Activated B cell treated with CpG ODN at 0.5 μM for 24 hours (primary cell): ENCODE results near the gene CMTM2. TPM values are rescaled to one million over a fixed set of nuclear protein-coding genes. Genes with fewer than 3 reads are reported as not detected.

Experiments
- ATAC-seq: fragments of 200-7000 bp; cut with Tn5 transposase; one replicate; pipeline ENCODE4 v1.10.0; 2021; ENCODE audit warnings: low read depth, mild to moderate bottlenecking, moderate library complexity
- CTCF ChIA-PET: fragments of 350-600 bp; sonication (Branson Sonifier 250); formaldehyde crosslinking; loops from one replicate; lab custom pipeline; 2021; ENCODE audit warnings: antibody characterized with exemption; lab: Charles Lee
- POLR2A ChIA-PET: fragments of 350-600 bp; sonication (Branson Sonifier 250); formaldehyde crosslinking; loops from one replicate; lab custom pipeline; 2021; ENCODE audit warnings: antibody characterized with exemption; lab: Charles Lee
- DNase-seq: peaks from one replicate; pipeline ENCODE4 v3.0.0; 2022
- H3K27ac Mint-ChIP-seq: one replicate; pipeline ENCODE4 v1.8.0; 2020; ENCODE audit warnings: mixed read lengths
- H3K27me3 Mint-ChIP-seq: one replicate; pipeline ENCODE4 v1.8.0; 2021; ENCODE audit warnings: mixed read lengths
- H3K36me3 Mint-ChIP-seq: one replicate; pipeline ENCODE4 v1.8.0; 2021; ENCODE audit warnings: low read depth, mixed read lengths
- H3K4me1 Mint-ChIP-seq: one replicate; pipeline ENCODE4 v1.8.0; 2021; ENCODE audit warnings: mixed read lengths
- H3K4me3 Mint-ChIP-seq: one replicate; pipeline ENCODE4 v1.8.0; 2020; ENCODE audit warnings: mild to moderate bottlenecking, mixed read lengths
- H3K9me3 Mint-ChIP-seq: one replicate; pipeline ENCODE4 v1.8.0; 2020; ENCODE audit warnings: mixed read lengths
- CTCF ChIP-seq: fragments of 200-600 bp; IDR thresholded peaks from one replicate; pipeline ENCODE4 v1.8.0; 2022; ENCODE audit warnings: antibody characterized with exemption, mild to moderate bottlenecking
- intact Hi-C: fragments of 100-400 bp; cut with micrococcal nuclease; formaldehyde crosslinking; loops from one replicate; pipeline ENCODE4 v1.15.1; 2024
- total RNA-seq: library from RNA; stranded (reverse); gene quantifications from 2 replicates; pipeline ENCODE4 v1.2.3, GENCODE V29; 2022

Gene CMTM2
- total RNA-seq, 1 donor from 2014 or later, result not detected

GRCh38 chr16:66619534-66620428, 40.5 kb downstream of the CMTM2 start:
- Mint-ChIP-seq H3K9me3 (no peaks in the 10 kb centered on the region), H3K4me3 (no peak overlapping the region), H3K27me3 (peaks cover 30% of the 10 kb centered on the region), H3K36me3 (no peaks in the 10 kb centered on the region), H3K27ac (no peak overlapping the region), H3K4me1 (no peaks in the 10 kb centered on the region)
- intact Hi-C loops, result no loop called here
- no peak for TF ChIP-seq CTCF
- ChIA-PET POLR2A (no interaction called here), CTCF (no interaction called here)
- no peak for ATAC-seq
- no peak for DNase-seq

DNA sequence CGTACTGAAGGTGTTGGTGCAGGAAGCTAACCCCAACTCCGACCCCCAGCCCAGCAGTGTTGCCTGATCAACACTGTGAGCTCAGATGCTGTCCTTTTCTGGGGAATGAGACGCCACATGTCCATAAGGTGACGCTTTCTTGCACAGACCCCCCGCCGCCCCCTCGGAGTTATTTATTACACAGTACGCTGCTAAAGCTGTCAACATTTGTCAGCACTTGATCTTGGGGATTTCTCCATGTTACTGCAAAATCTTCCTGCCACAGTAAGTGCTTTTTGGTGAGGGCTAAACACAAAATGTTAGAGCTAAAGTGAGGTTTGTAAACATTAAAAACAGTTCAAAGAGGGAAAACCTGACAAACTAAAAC, 41.1 kb downstream of the CMTM2 start:
- no peak for TF ChIP-seq CTCF
- CTCF ChIA-PET, result no interaction called here
- DNase-seq, result no peak
- POLR2A ChIA-PET, result no interaction called here
- ATAC-seq, result no peak
- H3K27me3 Mint-ChIP-seq, result peaks cover 30% of the 10 kb centered on the region
- no peak overlapping the region for H3K27ac Mint-ChIP-seq
- no peak overlapping the region for H3K4me3 Mint-ChIP-seq
- intact Hi-C loops, result no loop called here
- H3K4me1 Mint-ChIP-seq, result no peaks in the 10 kb centered on the region
- no peaks in the 10 kb centered on the region for H3K36me3 Mint-ChIP-seq
- H3K9me3 Mint-ChIP-seq, result no peaks in the 10 kb centered on the region

GRCh38 chr16:66621973-66622372, 42.7 kb downstream of the CMTM2 start:
- CTCF ChIA-PET, result no interaction called here

GRCh38 chr16:66622863-66623262, 43.6 kb downstream of the CMTM2 start:
- H3K27ac Mint-ChIP-seq, result no peak overlapping the region
- ChIA-PET CTCF (no interaction called here), POLR2A (no interaction called here)

More at GRCh38 chr16:66621973-66622372, 42.7 kb downstream of the CMTM2 start:
- H3K36me3 Mint-ChIP-seq, result no peaks in the 10 kb centered on the region
- peaks cover 32% of the 10 kb centered on the region for H3K27me3 Mint-ChIP-seq
- POLR2A ChIA-PET, result no interaction called here
- no peak for TF ChIP-seq CTCF
- H3K9me3 Mint-ChIP-seq, result no peaks in the 10 kb centered on the region
- H3K27ac Mint-ChIP-seq, result no peak overlapping the region
- ATAC-seq, result no peak
- DNase-seq, result no peak
- no peaks in the 10 kb centered on the region for H3K4me1 Mint-ChIP-seq
- intact Hi-C loops, result no loop called here
- no peak overlapping the region for H3K4me3 Mint-ChIP-seq

More at GRCh38 chr16:66622863-66623262, 43.6 kb downstream of the CMTM2 start:
- ATAC-seq (no peak), DNase-seq (no peak)
- H3K4me3 Mint-ChIP-seq, result no peak overlapping the region
- TF ChIP-seq CTCF, result no peak
- intact Hi-C loops, result no loop called here
- H3K27me3 Mint-ChIP-seq, result peaks cover 29% of the 10 kb centered on the region
- no peaks in the 10 kb centered on the region for H3K36me3 Mint-ChIP-seq
- H3K4me1 Mint-ChIP-seq, result no peaks in the 10 kb centered on the region
- no peaks in the 10 kb centered on the region for H3K9me3 Mint-ChIP-seq
